ENCODE measurements around the gene MB21D2.

The MB21D2 gene

DNA sequence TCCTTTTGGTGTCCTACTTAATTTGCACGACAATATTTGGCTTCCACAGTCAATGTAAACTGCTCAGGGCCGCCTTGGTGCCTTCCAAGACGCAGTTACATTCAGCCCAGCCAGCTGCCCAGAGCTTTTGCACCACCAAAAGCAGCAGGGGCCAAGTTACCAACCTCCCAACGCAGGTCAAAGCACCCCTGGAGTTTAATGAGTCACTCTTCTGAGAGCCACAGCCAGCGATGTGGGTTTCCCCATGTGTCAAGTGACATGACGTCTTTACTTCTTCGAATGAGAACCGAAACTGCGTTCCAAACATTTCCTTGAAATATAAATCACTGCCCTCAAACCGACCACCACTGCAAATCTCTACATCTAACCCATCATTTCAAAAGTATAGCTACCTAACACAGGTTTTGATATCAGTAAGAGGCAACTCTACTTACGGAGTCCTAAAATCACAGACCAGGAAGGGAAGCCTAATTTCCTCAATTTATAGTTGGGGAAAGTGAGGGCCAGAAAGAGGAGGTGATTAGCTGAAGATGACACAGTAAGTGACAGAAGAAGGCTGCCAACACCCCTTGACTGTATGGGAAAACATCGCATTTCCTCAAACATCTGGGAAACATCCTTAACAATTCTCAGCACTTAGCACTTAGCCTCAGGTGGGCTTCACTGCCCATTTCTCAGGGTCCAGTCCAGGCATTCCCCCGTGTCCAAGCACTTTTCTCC lies 24.5 kb downstream of the MB21D2 start:
- H3K27me3 ChIP-seq (ENCODE audit: control insufficient read depth, insufficient read depth, low read length): no peaks in the 10 kb centered on the region
- H3K4me3 ChIP-seq (ENCODE audit: low read depth, low read length): peak overlapping the region; percentile 21; the same call in 1 of the 2 replicates
- H3K9ac ChIP-seq (ENCODE audit: low read depth, low read length): no peak overlapping the region
- H3K27ac ChIP-seq (ENCODE audit: low read depth, low read length): peak overlapping the region; percentile 85
- peaks cover 68% of the 10 kb centered on the region for H3K4me1 ChIP-seq (ENCODE audit: control insufficient read depth, insufficient read depth, low read length)
- H3K9me3 ChIP-seq (ENCODE audit: control insufficient read depth, insufficient read depth, low read length): no peaks in the 10 kb centered on the region
- H3K36me3 ChIP-seq (ENCODE audit: control insufficient read depth, insufficient read depth, low read length): no peaks in the 10 kb centered on the region

DNA sequence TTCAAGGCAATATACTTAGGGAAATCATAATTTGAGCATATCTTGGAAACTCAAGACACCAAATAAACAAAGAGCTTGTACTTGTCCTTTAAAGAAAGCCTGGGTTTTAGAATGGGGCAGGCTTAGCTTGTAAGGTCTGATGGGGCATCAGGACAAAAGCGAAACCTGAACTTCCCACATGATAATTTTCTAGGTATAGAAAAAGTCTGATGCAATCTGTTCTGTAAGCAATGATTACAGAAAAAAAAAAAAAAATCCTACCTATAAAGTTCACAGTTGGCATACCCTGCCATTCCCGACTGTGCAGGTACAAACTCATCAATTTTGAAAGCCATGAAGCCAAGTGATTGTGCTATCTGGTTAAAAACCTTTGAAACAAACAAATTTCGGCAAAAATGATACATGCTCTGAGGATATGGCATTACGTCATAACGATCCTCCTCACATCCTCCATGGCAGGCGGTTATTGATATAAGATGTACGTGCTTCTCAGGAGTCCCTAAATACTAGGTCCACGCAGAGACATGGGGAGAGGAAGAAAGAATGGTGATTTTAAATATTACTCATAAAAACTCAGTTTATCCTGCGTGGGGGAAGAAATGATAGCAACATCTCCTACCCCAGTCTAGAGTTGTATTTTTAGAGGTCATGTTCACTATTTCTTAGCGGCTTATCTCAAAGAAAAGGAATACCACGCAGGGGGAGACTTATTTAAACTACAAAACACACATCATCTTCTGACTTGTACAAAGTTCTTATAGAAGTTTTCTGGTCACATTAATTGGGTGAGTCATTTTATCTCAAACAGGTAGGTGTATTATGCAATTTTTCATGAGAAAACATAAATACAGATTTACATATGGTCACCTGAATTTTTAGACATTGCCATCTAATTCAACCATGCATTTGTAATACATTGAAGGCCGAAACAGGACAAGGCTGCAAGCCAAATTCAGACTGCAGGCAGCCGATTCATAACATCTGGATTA lies 27.0 kb downstream of the MB21D2 start:
- Histone ChIP-seq H3K4me3 (ENCODE audit: low read depth, low read length) (no peak overlapping the region), H3K27ac (ENCODE audit: low read depth, low read length) (peak overlapping the region; percentile 50), H3K27me3 (ENCODE audit: control insufficient read depth, insufficient read depth, low read length) (no peaks in the 10 kb centered on the region), H3K4me1 (ENCODE audit: control insufficient read depth, insufficient read depth, low read length) (peaks cover 73% of the 10 kb centered on the region), H3K9me3 (ENCODE audit: control insufficient read depth, insufficient read depth, low read length) (no peaks in the 10 kb centered on the region), H3K36me3 (ENCODE audit: control insufficient read depth, insufficient read depth, low read length) (no peaks in the 10 kb centered on the region), H3K9ac (ENCODE audit: low read depth, low read length) (no peak overlapping the region)

DNA sequence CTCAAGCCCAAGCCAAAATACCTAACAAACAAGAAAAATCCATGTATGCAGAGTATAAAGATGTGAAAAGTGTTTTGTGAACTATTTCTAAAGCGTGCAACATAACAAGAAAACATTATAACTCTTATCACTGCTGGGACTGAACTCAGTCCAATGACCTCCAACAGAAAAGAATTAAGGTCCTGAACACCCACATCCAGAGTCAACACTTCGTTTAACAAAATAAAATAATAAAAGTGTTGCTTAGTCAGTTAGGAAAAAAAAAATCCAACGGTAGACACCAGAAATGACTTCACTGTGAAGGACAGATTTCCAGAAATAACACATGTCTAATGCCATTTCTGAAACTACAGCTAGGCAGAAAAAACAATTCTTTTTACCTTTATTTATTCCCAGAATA lies 28.0 kb downstream of the MB21D2 start:
- Histone ChIP-seq H3K27ac (ENCODE audit: low read depth, low read length) (peak overlapping the region; percentile 54), H3K9me3 (ENCODE audit: control insufficient read depth, insufficient read depth, low read length) (no peaks in the 10 kb centered on the region), H3K36me3 (ENCODE audit: control insufficient read depth, insufficient read depth, low read length) (no peaks in the 10 kb centered on the region), H3K9ac (ENCODE audit: low read depth, low read length) (peak overlapping the region; percentile 7; the same call in 1 of the 2 replicates), H3K27me3 (ENCODE audit: control insufficient read depth, insufficient read depth, low read length) (no peaks in the 10 kb centered on the region), H3K4me1 (ENCODE audit: control insufficient read depth, insufficient read depth, low read length) (peaks cover 80% of the 10 kb centered on the region), H3K4me3 (ENCODE audit: low read depth, low read length) (no peak overlapping the region)

- Histone ChIP-seq H3K9me3 (ENCODE audit: control insufficient read depth, insufficient read depth, low read length) (no peaks in the 10 kb centered on the region), H3K27me3 (ENCODE audit: control insufficient read depth, insufficient read depth, low read length) (no peaks in the 10 kb centered on the region), H3K27ac (ENCODE audit: low read depth, low read length) (peak overlapping the region; percentile 54), H3K4me3 (ENCODE audit: low read depth, low read length) (no peak overlapping the region), H3K4me1 (ENCODE audit: control insufficient read depth, insufficient read depth, low read length) (peaks cover 80% of the 10 kb centered on the region), H3K36me3 (ENCODE audit: control insufficient read depth, insufficient read depth, low read length) (no peaks in the 10 kb centered on the region), H3K9ac (ENCODE audit: low read depth, low read length) (no peak overlapping the region)
Measured at GRCh38 chr3:192888190-192888589, 29.5 kb downstream of the MB21D2 start.

DNA sequence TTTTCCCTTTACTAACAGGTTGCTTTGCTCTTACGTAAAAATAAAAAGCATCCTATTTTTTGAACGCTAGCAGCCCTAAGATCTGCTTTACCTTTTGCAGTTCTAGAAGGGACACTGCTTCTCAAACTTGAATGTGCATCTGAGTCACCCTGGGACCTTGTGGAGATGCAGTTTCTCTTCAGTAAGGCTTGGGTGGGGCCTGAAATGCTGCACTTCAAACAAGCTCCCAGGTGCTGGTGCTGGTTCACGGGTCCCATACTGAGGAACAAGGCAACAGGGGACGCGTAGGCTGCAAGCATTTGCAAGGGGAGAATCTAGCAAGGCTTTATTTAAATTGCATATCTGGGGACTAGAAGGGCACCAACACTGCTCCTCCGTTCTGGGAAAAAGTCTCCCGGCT lies 30.0 kb downstream of the MB21D2 start:
- no peaks in the 10 kb centered on the region for H3K36me3 ChIP-seq (ENCODE audit: control insufficient read depth, insufficient read depth, low read length)
- no peaks in the 10 kb centered on the region for H3K27me3 ChIP-seq (ENCODE audit: control insufficient read depth, insufficient read depth, low read length)
- no peaks in the 10 kb centered on the region for H3K9me3 ChIP-seq (ENCODE audit: control insufficient read depth, insufficient read depth, low read length)
- H3K27ac ChIP-seq (ENCODE audit: low read depth, low read length): peak overlapping the region; percentile 54
- H3K9ac ChIP-seq (ENCODE audit: low read depth, low read length): no peak overlapping the region
- H3K4me1 ChIP-seq (ENCODE audit: control insufficient read depth, insufficient read depth, low read length): peaks cover 75% of the 10 kb centered on the region
- H3K4me3 ChIP-seq (ENCODE audit: low read depth, low read length): no peak overlapping the region

- H3K4me3 ChIP-seq (ENCODE audit: low read depth, low read length): no peak overlapping the region
Measured at GRCh38 chr3:192887047-192887446, 30.6 kb downstream of the MB21D2 start.

GRCh38 chr3:192884777-192885773 lies 32.6 kb downstream of the MB21D2 start:
- peaks cover 58% of the 10 kb centered on the region for H3K4me1 ChIP-seq (ENCODE audit: control insufficient read depth, insufficient read depth, low read length)
- no peak overlapping the region for H3K4me3 ChIP-seq (ENCODE audit: low read depth, low read length)
- no peaks in the 10 kb centered on the region for H3K27me3 ChIP-seq (ENCODE audit: control insufficient read depth, insufficient read depth, low read length)
- H3K9ac ChIP-seq (ENCODE audit: low read depth, low read length): no peak overlapping the region
- no peak overlapping the region for H3K27ac ChIP-seq (ENCODE audit: low read depth, low read length)
- H3K36me3 ChIP-seq (ENCODE audit: control insufficient read depth, insufficient read depth, low read length): no peaks in the 10 kb centered on the region
- no peaks in the 10 kb centered on the region for H3K9me3 ChIP-seq (ENCODE audit: control insufficient read depth, insufficient read depth, low read length)

More at GRCh38 chr3:192887047-192887446, 30.6 kb downstream of the MB21D2 start:
- Histone ChIP-seq H3K9me3 (ENCODE audit: control insufficient read depth, insufficient read depth, low read length) (no peaks in the 10 kb centered on the region), H3K27ac (ENCODE audit: low read depth, low read length) (peak overlapping the region; percentile 54), H3K36me3 (ENCODE audit: control insufficient read depth, insufficient read depth, low read length) (no peaks in the 10 kb centered on the region), H3K9ac (ENCODE audit: low read depth, low read length) (no peak overlapping the region), H3K4me1 (ENCODE audit: control insufficient read depth, insufficient read depth, low read length) (peaks cover 70% of the 10 kb centered on the region), H3K27me3 (ENCODE audit: control insufficient read depth, insufficient read depth, low read length) (no peaks in the 10 kb centered on the region)

DNA sequence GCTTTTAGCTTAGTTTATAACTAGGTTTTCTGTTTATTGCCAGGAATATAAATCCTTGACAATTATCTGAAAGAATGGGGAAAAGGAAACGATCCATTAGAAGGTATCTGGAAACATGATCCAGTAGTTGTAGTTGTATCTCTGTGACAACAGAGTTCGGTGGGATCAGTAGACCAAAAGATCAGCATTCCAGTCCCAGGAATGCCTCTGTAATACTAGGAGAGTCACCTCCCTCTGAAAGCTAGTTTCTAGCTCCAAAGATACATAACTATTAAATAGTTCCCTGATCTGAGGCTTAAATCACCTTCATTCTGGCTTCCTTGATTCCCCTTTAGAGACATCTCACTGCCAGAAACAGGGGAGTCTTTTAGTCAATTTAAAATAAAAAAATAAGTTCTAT lies 34.1 kb downstream of the MB21D2 start:
- H3K4me1 ChIP-seq (ENCODE audit: control insufficient read depth, insufficient read depth, low read length): peaks cover 57% of the 10 kb centered on the region
- H3K27ac ChIP-seq (ENCODE audit: low read depth, low read length): no peak overlapping the region
- H3K9me3 ChIP-seq (ENCODE audit: control insufficient read depth, insufficient read depth, low read length): no peaks in the 10 kb centered on the region
- no peak overlapping the region for H3K9ac ChIP-seq (ENCODE audit: low read depth, low read length)
- H3K36me3 ChIP-seq (ENCODE audit: control insufficient read depth, insufficient read depth, low read length): no peaks in the 10 kb centered on the region
- H3K4me3 ChIP-seq (ENCODE audit: low read depth, low read length): no peak overlapping the region
- H3K27me3 ChIP-seq (ENCODE audit: control insufficient read depth, insufficient read depth, low read length): no peaks in the 10 kb centered on the region

DNA sequence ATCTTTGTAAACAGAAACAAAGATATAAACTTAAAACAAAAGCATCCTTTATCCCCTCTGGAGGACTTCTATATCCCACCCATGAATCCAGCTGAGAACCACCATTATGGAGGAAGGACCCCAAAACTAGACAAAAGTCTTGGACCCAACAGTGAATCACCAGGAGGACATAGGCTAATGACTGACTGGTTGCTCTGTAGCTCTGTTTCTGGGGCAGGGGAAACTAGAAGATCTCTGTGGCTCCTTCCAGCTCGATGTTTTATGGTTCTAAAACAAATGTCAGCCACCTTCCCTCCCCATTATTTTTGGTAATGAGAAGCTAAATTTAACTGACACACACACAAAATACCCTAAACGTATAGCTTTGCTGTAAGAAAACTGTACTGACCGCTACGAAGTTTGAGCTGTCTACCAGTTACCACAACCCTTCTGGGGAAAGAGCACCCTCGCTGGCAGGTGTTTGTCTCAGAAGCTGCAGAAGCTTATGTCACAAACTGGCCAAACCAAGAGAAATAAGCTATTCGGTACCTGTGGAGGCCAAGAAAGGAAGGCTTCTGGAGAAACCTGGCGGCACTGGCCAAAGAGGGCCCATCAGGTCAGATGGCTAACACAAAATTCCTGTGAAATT lies 36.4 kb downstream of the MB21D2 start:
- H3K27me3 ChIP-seq (ENCODE audit: control insufficient read depth, insufficient read depth, low read length): no peaks in the 10 kb centered on the region
- no peak overlapping the region for H3K9ac ChIP-seq (ENCODE audit: low read depth, low read length)
- no peaks in the 10 kb centered on the region for H3K36me3 ChIP-seq (ENCODE audit: control insufficient read depth, insufficient read depth, low read length)
- H3K4me1 ChIP-seq (ENCODE audit: control insufficient read depth, insufficient read depth, low read length): peaks cover 37% of the 10 kb centered on the region
- no peak overlapping the region for H3K4me3 ChIP-seq (ENCODE audit: low read depth, low read length)
- no peaks in the 10 kb centered on the region for H3K9me3 ChIP-seq (ENCODE audit: control insufficient read depth, insufficient read depth, low read length)
- H3K27ac ChIP-seq (ENCODE audit: low read depth, low read length): no peak overlapping the region

DNA sequence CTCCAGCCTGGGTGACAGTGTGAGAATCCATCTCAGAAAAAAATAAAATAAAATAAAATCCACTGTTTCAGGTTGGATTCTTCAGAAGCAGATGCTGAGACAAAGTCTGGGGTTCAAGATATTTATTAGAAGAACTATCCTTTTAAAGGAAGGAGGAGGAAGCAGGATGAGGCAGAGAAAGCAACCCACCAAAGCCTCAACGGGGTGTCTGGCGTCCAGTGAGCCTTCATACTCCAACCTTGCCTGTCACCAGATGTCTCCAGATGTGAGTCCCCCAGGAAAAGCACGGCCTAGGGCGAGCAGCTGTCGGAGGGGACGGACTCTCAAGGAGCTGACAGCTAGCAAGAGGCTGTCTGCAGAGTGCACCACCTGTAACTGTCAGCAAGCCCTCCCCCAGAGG lies 37.3 kb downstream of the MB21D2 start:
- Histone ChIP-seq H3K36me3 (ENCODE audit: control insufficient read depth, insufficient read depth, low read length) (no peaks in the 10 kb centered on the region), H3K9ac (ENCODE audit: low read depth, low read length) (no peak overlapping the region), H3K27me3 (ENCODE audit: control insufficient read depth, insufficient read depth, low read length) (no peaks in the 10 kb centered on the region), H3K4me1 (ENCODE audit: control insufficient read depth, insufficient read depth, low read length) (peaks cover 33% of the 10 kb centered on the region), H3K4me3 (ENCODE audit: low read depth, low read length) (no peak overlapping the region), H3K9me3 (ENCODE audit: control insufficient read depth, insufficient read depth, low read length) (no peaks in the 10 kb centered on the region), H3K27ac (ENCODE audit: low read depth, low read length) (no peak overlapping the region)

Data from HUES48 (cell line).